NCI-H2227 treated with DMSO at 0.1 percent for 48 hours (cell line): ENCODE results near the gene LSM3.

Source experiments
- DNase-seq: peaks from one replicate; lab custom pipeline; 2025; lab: John Stamatoyannopoulos, UW

Gene LSM3

DNA sequence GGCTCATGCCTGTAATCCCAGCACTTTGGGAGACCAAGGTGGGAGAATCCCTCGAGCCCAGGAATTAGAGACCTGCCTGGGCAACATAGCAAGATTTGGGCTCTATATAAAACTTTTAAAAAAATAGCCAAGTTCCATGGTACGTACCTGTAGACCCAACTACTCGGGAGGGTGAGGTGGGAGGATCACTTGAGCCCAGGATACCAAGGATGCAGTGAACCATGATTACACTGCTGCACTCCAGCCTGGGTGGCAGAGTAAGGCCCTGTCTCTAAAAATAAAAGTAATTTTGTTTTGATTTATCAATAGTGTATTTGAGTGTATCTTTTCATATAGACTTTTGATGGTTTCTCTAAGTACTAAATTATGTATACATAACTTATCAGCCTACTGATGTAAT is 63.1 kb downstream of the LSM3 start:
- no peak for DNase-seq

GRCh38 chr3:14242490-14243311 is 64.1 kb downstream of the LSM3 start:
- no peak for DNase-seq

- DNase-seq = no peak
Observed at GRCh38 chr3:14243782-14244181, 65.2 kb downstream of the LSM3 start.

- DNase-seq = no peak
Observed at GRCh38 chr3:14244521-14245247, 66.1 kb downstream of the LSM3 start.

DNA sequence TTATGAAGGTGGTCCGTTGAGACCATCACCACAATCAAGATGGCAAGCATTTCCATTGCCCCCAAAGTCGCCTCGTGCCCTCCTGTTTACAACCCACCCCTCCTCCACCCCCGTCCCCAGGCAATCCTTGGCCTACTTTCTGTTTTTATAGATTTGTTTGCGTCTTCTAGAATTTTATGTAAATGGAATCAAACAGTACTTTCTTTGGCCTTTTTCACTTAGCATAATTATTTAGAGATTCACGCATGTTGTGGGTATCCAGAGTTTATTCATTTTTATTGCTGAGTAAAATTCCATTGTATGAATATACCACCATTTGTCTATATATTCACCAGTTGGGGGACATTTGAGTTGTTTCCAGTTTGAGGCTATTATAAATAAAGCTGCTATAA is 66.6 kb downstream of the LSM3 start:
- DNase-seq = no peak

GRCh38 chr3:14245822-14246221 is 67.2 kb downstream of the LSM3 start:
- DNase-seq = no peak

DNA sequence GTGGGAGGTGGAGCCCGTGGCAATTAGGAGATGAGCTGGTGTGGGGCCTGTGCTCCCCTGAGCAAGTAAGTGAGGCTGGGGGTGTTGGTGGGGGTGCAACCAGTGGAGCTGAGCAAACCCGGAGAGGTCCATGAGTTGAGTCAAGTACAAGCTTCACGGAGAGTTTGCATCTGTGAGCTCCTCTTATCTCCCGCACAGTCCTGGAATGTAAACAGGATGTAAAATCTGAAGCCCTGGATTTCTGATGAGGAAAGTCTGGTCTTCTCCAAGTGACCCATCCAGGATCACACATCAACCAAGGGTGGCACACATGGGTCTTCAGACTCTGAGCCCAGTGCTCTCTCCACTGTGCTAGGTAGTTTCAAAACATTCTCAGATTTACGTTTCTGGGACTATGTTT is 67.8 kb downstream of the LSM3 start:
- no peak for DNase-seq

DNA sequence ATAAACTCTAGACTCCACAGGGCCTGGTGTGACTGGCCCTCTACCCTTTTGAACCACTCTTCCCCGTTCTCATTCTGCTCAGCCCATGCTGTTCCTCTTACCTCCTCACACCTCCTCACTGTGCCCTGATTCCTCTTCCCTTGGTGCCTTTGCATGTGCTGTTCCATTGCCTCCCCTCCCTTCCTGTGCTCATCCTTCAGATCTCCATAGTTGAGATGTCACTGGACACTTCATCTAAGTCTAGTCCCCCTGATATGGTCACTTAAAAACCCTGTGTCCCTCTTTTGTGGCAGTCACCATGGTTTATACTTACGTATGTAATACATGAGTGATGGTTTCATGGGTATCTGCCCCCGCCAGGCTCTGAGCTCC is 69.8 kb downstream of the LSM3 start:
- DNase-seq = no peak

- DNase-seq = no peak
Observed at GRCh38 chr3:14248849-14249523, 70.4 kb downstream of the LSM3 start.
